GM21526 (cell line): ENCODE data around the gene TMEM141.
A peak's percentile ranks its signal among the peaks of the same experiment; 100 is the strongest.

Experiments
- ATAC-seq: cut with Tn5 transposase; IDR thresholded peaks from one replicate; pipeline ENCODE4 v1.9.1; 2021; ENCODE audit warnings: moderate library complexity; ENCODE audit not compliant: unreplicated experiment, low FRiP score

Gene TMEM141

GRCh38 chr9:136790640-136791515 lies at the start of gene TMEM141:
TMEM141 (plus strand) TSS chr9:136791344; CDS start chr9:136791371, 27 bp downstream.
- ATAC-seq = peak; percentile 78

DNA sequence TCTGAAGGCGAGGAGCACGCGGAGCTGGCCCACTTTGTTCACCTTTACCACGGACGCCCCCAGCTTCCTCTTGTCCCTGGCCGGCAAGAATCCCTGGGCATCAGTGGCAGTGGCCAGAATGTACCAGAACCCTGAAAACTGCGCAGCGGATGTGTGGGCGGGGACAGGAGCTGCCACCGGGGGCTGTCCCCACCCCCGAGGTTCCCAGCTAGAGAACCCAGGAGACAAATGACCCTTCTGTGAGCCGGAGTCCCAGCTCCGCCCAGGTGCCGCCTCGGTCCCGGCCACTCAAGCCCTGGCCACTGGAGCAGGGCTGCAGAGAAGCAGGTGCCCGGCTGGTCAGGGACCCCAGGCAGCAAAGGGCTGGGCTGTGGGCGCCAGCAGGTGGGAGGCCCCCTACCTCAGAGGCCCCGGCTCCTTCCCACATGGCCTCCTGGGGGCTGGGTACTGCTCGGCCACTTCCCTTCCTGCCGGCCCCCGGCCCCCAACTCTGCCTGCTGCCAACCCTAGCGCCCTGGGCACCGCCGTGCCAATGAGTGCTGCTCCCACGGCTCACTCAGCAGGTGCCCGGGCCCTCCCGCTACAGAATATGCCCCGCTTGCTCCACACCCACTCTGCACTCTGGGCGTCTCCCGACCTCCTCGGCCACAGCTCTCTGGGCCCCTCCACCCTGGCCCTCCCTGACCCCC lies 49.1 kb upstream of the TMEM141 start:
- ATAC-seq = no peak

DNA sequence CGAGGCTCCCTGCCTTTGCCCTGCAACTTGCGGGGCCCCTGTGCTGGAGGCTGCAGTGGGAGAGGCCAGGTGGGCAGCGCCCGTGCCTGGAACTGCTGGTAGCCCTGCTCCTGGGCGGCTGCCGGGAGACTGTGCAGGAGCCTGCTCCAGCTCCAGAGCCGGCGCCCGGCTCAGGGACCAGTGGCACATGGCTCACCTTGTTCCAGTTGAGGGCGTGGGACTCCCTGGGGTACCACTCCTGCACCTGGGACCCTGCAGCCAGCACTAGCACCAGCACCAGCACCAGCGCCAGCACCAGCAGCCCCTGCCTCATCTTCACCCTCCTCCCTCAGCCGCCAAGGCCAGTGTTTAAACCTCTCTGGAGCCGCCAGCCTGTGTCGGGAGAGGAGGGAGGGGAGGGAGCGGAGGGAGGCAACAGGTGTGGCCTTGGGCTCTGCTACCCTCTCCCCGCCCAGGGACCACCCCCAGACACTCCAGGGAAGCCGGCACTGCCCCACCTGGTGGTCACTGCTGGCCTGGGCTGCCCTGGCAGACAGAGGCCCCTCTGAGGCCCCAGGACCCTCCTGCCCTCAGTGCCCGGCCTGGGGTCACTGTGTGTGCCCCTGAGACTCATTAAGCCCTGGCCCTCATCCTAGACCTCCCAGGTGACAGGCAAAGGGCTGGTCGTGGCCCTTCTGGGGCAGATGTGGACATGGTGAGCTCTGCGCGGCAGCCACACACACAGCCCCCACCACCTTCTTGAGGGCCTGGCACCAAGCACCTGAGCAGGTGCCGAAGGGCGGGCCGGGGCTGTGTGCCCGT lies 48.4 kb upstream of the TMEM141 start, which contains the start of gene LCN10:
Gene LCN10, minus strand, starts transcription at position 350 of the 801 bp plus-strand sequence. Its CDS starts 37 bp downstream, at position 313.
- no peak for ATAC-seq

- ATAC-seq = no peak
Measured at GRCh38 chr9:136743639-136744211, 47.4 kb upstream of the TMEM141 start.

GRCh38 chr9:136744773-136745172 lies 46.4 kb upstream of the TMEM141 start:
- no peak for ATAC-seq

DNA sequence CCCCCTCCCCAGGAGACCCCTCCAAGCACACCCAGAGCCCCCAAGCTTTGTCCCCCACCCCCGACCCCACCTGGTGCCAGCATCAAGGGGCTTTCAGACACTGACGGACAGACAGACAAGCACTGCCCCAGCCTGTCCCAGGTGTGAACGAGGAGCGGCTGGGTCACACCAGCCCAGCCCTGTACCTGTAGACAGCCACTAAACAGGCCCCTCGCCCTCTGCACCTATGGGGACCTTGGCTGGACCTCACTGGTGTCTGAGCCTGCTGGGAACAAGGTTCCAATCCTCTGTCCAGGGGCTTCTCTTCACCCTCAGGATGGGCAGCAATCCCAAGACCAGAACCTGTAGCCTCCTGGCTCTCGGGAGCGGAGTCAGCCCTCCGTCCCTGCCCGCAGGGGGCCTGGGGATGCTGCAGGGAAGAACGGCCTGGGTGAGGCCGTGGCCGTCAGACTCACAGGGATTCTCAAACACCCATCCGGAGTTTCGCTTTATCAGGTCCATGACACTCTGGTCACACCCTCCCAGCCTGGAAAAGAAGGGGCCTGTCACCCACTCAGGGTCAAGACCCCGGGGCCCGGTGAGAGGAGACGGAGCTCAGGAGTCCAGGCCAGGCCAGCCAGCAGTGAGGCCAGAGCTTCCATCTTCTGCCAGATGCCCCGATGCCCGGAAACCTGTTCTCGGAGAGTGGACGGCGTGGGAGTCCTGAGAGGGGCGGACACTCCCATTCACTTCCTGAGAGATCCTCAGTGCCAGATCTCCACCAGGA lies 45.6 kb upstream of the TMEM141 start:
- ATAC-seq = no peak

DNA sequence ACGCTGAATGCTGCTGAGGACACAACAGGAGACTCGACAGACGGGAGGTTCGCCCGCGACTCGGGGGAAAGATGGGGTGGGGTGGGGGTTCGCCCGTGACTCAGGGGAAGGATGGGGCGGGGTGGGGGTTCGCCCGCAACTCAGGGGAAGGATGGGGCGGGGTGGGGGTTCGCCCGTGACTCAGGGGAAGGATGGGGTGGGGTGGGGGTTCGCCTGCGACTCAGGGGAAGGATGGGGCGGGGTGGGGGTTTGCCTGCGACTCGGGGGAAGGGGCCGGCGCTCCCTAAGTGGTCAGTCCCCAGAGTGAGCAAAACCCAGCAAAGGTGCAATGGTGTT lies 45.0 kb upstream of the TMEM141 start:
- no peak for ATAC-seq

DNA sequence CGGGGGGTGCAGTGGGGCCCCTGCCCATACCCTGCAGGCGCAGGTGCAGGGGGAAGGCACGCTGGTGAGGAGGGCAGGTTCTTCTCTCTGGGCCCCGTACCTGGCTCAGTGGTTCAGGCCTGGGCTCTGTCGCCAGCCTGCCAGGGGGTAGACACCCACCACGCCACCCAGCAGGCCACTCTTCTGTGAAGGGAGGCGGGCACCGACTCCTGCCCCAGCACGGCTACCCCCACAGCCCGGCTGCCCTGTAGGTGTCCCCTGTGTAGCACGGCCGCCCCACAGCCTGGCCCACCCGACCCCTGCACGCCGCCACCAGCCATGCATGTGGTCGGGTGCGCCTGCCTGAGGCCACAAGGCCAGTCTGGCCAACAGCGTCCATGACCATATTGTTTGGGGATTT lies 44.5 kb upstream of the TMEM141 start:
- ATAC-seq = no peak

DNA sequence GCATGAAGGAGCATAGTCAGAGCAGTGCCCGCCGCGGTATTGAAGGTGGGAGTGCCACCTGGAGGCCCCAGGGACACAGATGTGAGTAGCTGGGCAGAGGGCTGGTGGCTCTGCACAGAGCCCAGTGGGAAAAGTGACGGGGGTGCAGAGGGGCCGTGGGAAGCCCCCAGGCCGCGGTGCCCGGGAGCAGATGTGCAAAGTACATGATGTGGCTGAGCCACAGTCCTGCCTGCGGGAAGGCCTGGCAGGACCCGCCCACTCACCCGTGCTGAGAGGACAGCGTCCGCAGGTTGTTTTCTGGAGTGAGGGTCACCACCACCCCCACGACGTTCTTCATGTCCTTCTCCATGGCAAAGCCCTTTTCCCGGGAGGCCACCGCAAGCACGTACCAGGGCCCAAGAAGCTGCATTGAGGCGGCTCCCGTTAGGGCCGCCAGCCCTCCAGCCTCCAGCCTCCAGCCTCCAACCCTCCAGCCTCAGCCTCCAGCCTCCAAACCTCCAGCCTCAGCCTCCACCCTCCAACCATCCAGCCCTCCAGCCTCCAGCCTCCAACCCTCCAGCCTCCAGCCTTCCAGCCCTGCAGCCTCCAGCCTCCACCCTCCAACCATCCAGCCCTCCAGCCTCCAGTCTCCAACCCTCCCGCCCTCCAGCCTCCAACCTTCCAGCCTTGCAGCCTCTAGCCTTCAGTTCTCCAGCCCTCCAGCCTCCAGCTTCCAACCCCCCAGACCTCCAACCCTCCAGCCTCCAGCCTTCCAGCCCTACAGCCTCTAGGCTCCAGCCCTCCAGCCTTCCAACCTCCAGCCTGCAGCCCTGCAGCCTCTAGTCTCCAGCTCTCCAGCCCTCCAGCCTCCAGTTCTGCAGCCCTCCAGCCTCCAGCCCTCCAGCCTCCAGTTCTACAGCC lies 43.7 kb upstream of the TMEM141 start:
- no peak for ATAC-seq

DNA sequence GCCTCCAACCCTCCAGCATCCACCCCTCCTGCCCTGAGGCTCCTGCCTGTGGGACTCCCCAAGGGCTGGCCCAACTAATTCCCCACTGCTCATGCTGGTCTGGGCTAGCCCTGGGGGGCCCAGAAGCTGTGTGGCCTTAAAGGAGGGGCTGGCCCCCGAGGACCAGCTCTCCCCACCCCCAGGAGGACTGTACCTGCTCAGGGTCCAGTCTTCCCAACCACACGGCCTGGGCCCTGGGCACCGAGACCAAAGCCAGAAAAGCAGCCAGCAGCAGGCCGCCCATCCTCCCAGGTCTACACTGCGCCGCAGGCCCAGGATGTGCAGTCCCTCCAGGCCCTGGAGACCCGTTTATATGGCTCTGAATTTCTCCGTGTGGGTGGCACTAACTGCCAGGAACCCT lies 42.9 kb upstream of the TMEM141 start, which contains the start of gene LCN6:
Gene LCN6, minus strand, starts transcription at position 325 of the 400 bp plus-strand sequence. Its CDS starts 42 bp downstream, at position 283.
- ATAC-seq = no peak

GRCh38 chr9:136748666-136749611 lies 42.2 kb upstream of the TMEM141 start:
- no peak for ATAC-seq

DNA sequence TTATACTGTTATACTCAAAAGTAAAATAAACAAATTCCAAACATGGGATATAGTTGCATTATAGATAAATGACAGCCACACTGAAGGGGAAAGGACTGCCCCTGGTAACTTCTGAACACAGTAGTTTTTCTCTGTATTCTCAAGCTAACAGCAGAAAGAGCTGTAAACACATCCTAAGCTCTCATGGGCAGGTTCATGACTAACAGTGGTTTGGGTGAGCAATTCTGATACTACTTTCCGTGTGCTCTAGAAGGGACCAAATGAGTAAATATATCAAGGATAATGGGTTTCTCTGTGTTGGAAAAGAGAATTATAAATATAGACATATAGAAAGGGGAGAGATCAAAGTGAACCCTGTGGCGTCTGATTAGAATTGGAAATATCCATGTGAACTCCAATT lies 40.6 kb upstream of the TMEM141 start:
- ATAC-seq = no peak

- no peak for ATAC-seq
Measured at GRCh38 chr9:136751244-136751643, 39.9 kb upstream of the TMEM141 start.

GRCh38 chr9:136751814-136752213 lies 39.3 kb upstream of the TMEM141 start:
- ATAC-seq = no peak

GRCh38 chr9:136753371-136754058 lies 37.6 kb upstream of the TMEM141 start:
- ATAC-seq = no peak

- no peak for ATAC-seq
Measured at GRCh38 chr9:136754059-136754572, 37.0 kb upstream of the TMEM141 start.
